HepG2 (cell line): ENCODE data around the gene NOXO1. TPM values are rescaled to one million over a fixed set of nuclear protein-coding genes. Genes with fewer than 3 reads are reported as not detected.
A peak's percentile ranks its signal among the peaks of the same experiment; 100 is the strongest.

Experiments used
- CCAR2 ChIP-seq: fragments of 200-400 bp; formaldehyde crosslinking; optimal IDR thresholded peaks from 2 replicates; pipeline ENCODE3; 2018; ENCODE audit warnings: low read depth, mild to moderate bottlenecking, low read length, moderate library complexity
- CSRNP2 ChIP-seq: sonication (generic); formaldehyde crosslinking; conservative IDR thresholded peaks from 2 replicates; pipeline ENCODE4 v1.8.0; 2022; ENCODE audit warnings: low read depth, missing genetic modification reagents
- FOXC1 ChIP-seq: sonication (generic); formaldehyde crosslinking; IDR thresholded peaks from 2 replicates; pipeline ENCODE4 v1.8.0; 2022; ENCODE audit warnings: mild to moderate bottlenecking, missing genetic modification reagents, borderline replicate concordance
- HHEX ChIP-seq: IDR thresholded peaks from 2 replicates; pipeline ENCODE4 v1.6.1; 2016; ENCODE audit warnings: control low read depth
- HNF1A ChIP-seq, 2 experiments: sonication (generic) in 1 of 2; formaldehyde crosslinking in 1 of 2; IDR thresholded peaks; 2 replicates each; pipeline versions ENCODE4 v1.4.0 to v1.6.1; 2016 to 2020; ENCODE audit warnings: borderline replicate concordance in 1 of 2, low read depth in 1 of 2, mild to moderate bottlenecking in 1 of 2, missing genetic modification reagents in 1 of 2
- TFDP2 ChIP-seq: sonication (generic); formaldehyde crosslinking; IDR thresholded peaks from 2 replicates; pipeline ENCODE4 v1.4.0; 2020; ENCODE audit warnings: missing genetic modification reagents
- ZBTB10 ChIP-seq: sonication (generic); formaldehyde crosslinking; IDR thresholded peaks from 2 replicates; pipeline ENCODE4 v1.4.0; 2020; ENCODE audit warnings: missing genetic modification reagents, borderline replicate concordance
- ZBTB21 ChIP-seq: sonication (generic); formaldehyde crosslinking; IDR thresholded peaks from 2 replicates; pipeline ENCODE4 v1.4.0; 2020; ENCODE audit warnings: missing genetic modification reagents
- ZFP91 ChIP-seq: sonication (generic); formaldehyde crosslinking; IDR thresholded peaks from 2 replicates; pipeline ENCODE4 v1.9.0; 2022; ENCODE audit warnings: missing genetic modification reagents, mild to moderate bottlenecking, borderline replicate concordance
- ZNF451 ChIP-seq: sonication (generic); formaldehyde crosslinking; IDR thresholded peaks from 2 replicates; pipeline ENCODE4 v1.5.0; 2020; ENCODE audit warnings: mild to moderate bottlenecking, missing genetic modification reagents
- ZNF510 ChIP-seq: sonication (generic); formaldehyde crosslinking; IDR thresholded peaks from 2 replicates; pipeline ENCODE4 v1.4.0; 2020; ENCODE audit warnings: low read depth, mild to moderate bottlenecking, missing genetic modification reagents
- ZNF576 ChIP-seq: sonication (generic); formaldehyde crosslinking; IDR thresholded peaks from 2 replicates; pipeline ENCODE4 v1.4.0; 2020; ENCODE audit warnings: mild to moderate bottlenecking, missing genetic modification reagents
- ZNF619 ChIP-seq: sonication (generic); formaldehyde crosslinking; IDR thresholded peaks from 2 replicates; pipeline ENCODE4 v1.4.0; 2020; ENCODE audit warnings: mild to moderate bottlenecking, missing genetic modification reagents
- ZNF7 ChIP-seq: IDR thresholded peaks from 2 replicates; pipeline ENCODE4 v1.6.1; 2016; ENCODE audit warnings: missing biosample characterization, missing genetic modification reagents
- ZNF761 ChIP-seq: sonication (generic); formaldehyde crosslinking; conservative IDR thresholded peaks from 2 replicates; pipeline ENCODE4 v1.4.0; 2020; ENCODE audit warnings: mild to moderate bottlenecking, missing genetic modification reagents
- polyA plus RNA-seq, 8 experiments: library from polyadenylated mRNA; depleted of rRNA in 3 of 8; stranded (reverse) in 7 of 8; unstranded in 1 of 8; fragments of >200 nt; fragmentation: Illumina TruSeq in 4 of 8; extraction: Trizol in 4 of 8; gene quantifications; 2 replicates each; pipeline versions ENCODE4 v1.2.1 to v1.2.3, GENCODE V29; 2011 to 2016; ENCODE audit warnings: low read depth in 4 of 8, missing spikeins in 1 of 8, mixed read lengths in 1 of 8; ENCODE audit not compliant: insufficient read depth in 1 of 8
- total RNA-seq, 5 experiments: library from RNA; depleted of rRNA; stranded (reverse); fragments of >200 nt; fragmentation: Illumina TruSeq; extraction: Trizol; gene quantifications; 2 replicates each; pipeline ENCODE4 v1.2.3, GENCODE V29; 2016; ENCODE audit warnings: low read depth in 1 of 5

Gene NOXO1
- total and polyA plus RNA-seq, 2 of the 13 experiments (the other 11 are each of a cell fraction or from before 2014, with no cell fraction given), result 0.69 to 1.4 TPM

GRCh38 chr16:1940273-1941161 is 40.8 kb downstream of the NOXO1 start (continued):
- no peak for TF ChIP-seq ZNF7
- peak; percentile 69 for TF ChIP-seq ZFP91
- TF ChIP-seq ZBTB21 (CRISPR knock-in tag), result no peak
- TF ChIP-seq FOXC1 (CRISPR knock-in tag), result 0 out of 2 replicates have a peak, but pooled peaks have one; percentile 15
- peak; percentile 75; the same call in 1 of the 2 replicates for TF ChIP-seq HNF1A (IDR thresholded peaks at IDR 0.05; ENCODE audit: low read depth)
- peak; percentile 78; the same call in 1 of the 2 replicates for TF ChIP-seq HNF1A (CRISPR knock-in tag; IDR thresholded peaks at IDR 0.05; ENCODE audit: borderline replicate concordance)
- 0 out of 2 replicates have a peak, but pooled peaks have one; percentile 24 for TF ChIP-seq ZNF451 (CRISPR knock-in tag)
- TF ChIP-seq ZBTB10 (CRISPR knock-in tag), result peak; percentile 90
- no peak for TF ChIP-seq CCAR2
- TF ChIP-seq ZNF510 (CRISPR knock-in tag), result 0 out of 2 replicates have a peak, but pooled peaks have one; percentile 52
- TF ChIP-seq ZNF576, result no peak
- TF ChIP-seq HHEX (CRISPR knock-in tag), result no peak
- no peak for TF ChIP-seq ZNF619 (CRISPR knock-in tag)
- TF ChIP-seq CSRNP2, result no peak
- TF ChIP-seq ZNF761 (CRISPR knock-in tag), result peak; percentile 40
- peak; percentile 35 for TF ChIP-seq TFDP2 (CRISPR knock-in tag)
